K562 (cell line): ENCODE results near the gene BMP4. TPM values are rescaled to one million over a fixed set of nuclear protein-coding genes. Genes with fewer than 3 reads are reported as not detected.

Experiments
- ATAC-seq: fragments of 200-7000 bp; cut with Tn5 transposase; 3 replicates; pipeline ENCODE4 v1.9.1; 2020; ENCODE audit warnings: moderate library complexity
- BruUV-seq: library from RNA; stranded (reverse); fragments of 400-500 nt; replicated peaks from 2 replicates; lab custom pipeline; 2021; lab: Mats Ljungman, UMichigan
- CTCF ChIA-PET: fragments of 300-600 bp; formaldehyde crosslinking; extraction: SDS; loops from one replicate; lab custom pipeline; 2021; ENCODE audit warnings: low intra/inter-chr PET ratio; lab: Yijun Ruan, JAX
- POLR2A ChIA-PET: fragments of 300-600, 350-650 bp; sonication (Branson Sonifier 250); formaldehyde crosslinking; extraction: SDS; loops from one replicate; lab custom pipeline; 2021; ENCODE audit warnings: antibody characterized with exemption, inconsistent platforms; lab: Yijun Ruan, JAX
- DNase-seq, 4 experiments: peaks; one replicate each; pipeline versions ENCODE4 v3.0.0 to v3.0.0-alpha.2; 2011 to 2018; ENCODE audit warnings: low spot score in 3 of 4, mixed read lengths in 3 of 4; ENCODE audit errors: extremely low read depth in 1 of 4
- FAIRE-seq: peaks from 2 replicates; lab custom pipeline; 2011; peaks lifted over from hg19 to GRCh38; lab: Jason Lieb, UNC
- H2AFZ ChIP-seq: 2 replicates; pipeline ENCODE4 v1.6.0; 2011; ENCODE audit warnings: low read depth, low read length, control low read depth, inconsistent platforms
- H3K27ac ChIP-seq: fragments of 200-600 bp; 3 replicates; pipeline ENCODE4 v1.8.0; 2011; ENCODE audit warnings: low read depth, mild to moderate bottlenecking, control low read depth, inconsistent platforms, low read length, moderate library complexity, mixed read lengths; ENCODE audit errors: extremely low read depth
- H3K27me3 ChIP-seq, 2 experiments: fragments of 300-600 bp in 1 of 2; 2 replicates in 1 of 2; 3 replicates in 1 of 2; pipeline versions ENCODE4 v1.6.0 to v1.8.0; 2011; ENCODE audit warnings: inconsistent platforms in 2 of 2, low read length in 2 of 2, mild to moderate bottlenecking in 1 of 2, mixed read lengths in 1 of 2, moderate library complexity in 1 of 2; ENCODE audit not compliant: control insufficient read depth in 2 of 2, insufficient read depth in 2 of 2
- H3K36me3 ChIP-seq: fragments of 300-600 bp; 3 replicates; pipeline ENCODE4 v1.8.0; 2011; ENCODE audit warnings: mild to moderate bottlenecking, low read length, inconsistent platforms; ENCODE audit not compliant: control insufficient read depth, insufficient read depth
- H3K4me1 ChIP-seq, 2 experiments: fragments of 200-600 bp in 1 of 2; replicated peaks in 1 of 2; 2 replicates in 1 of 2; 3 replicates in 1 of 2; pipeline versions ENCODE4 v1.5.1 to v1.8.0; 2011; ENCODE audit warnings: inconsistent platforms in 2 of 2, low read length in 2 of 2, mild to moderate bottlenecking in 1 of 2, mixed read lengths in 1 of 2, moderate library complexity in 1 of 2; ENCODE audit not compliant: control insufficient read depth in 2 of 2, insufficient read depth in 2 of 2
- H3K4me2 ChIP-seq: 2 replicates; pipeline ENCODE4 v1.6.1; 2011; ENCODE audit warnings: low read length, control low read depth, inconsistent platforms, mixed read lengths; ENCODE audit not compliant: insufficient read depth
- H3K4me3 ChIP-seq: fragments of 200-600 bp; sonication (generic), shearing (Covaris generic); 2 replicates; pipeline ENCODE4 v1.5.1; 2016; ENCODE audit warnings: control low read depth, inconsistent platforms
- H3K79me2 ChIP-seq: fragments of 200-600 bp; 3 replicates; pipeline ENCODE4 v1.8.0; 2011; ENCODE audit warnings: low read length, inconsistent platforms; ENCODE audit not compliant: control insufficient read depth, insufficient read depth
- H3K9ac ChIP-seq, 2 experiments: 2 replicates each; pipeline versions ENCODE4 v1.6.0 to v1.6.1; 2011; ENCODE audit warnings: low read depth in 2 of 2, low read length in 2 of 2, control low read depth in 1 of 2, inconsistent platforms in 1 of 2, mild to moderate bottlenecking in 1 of 2, mixed read lengths in 1 of 2; ENCODE audit not compliant: insufficient read depth in 1 of 2
- H3K9me1 ChIP-seq: one replicate; pipeline ENCODE4 v1.6.0; 2011; ENCODE audit warnings: inconsistent platforms, mild to moderate bottlenecking, low read length, moderate library complexity; ENCODE audit not compliant: control insufficient read depth, insufficient read depth
- H3K9me3 ChIP-seq: replicated peaks from 2 replicates; pipeline ENCODE4 v1.5.1; 2011; ENCODE audit warnings: low read depth, low read length, inconsistent platforms; ENCODE audit not compliant: control insufficient read depth, insufficient read depth
- H4K20me1 ChIP-seq: replicated peaks from 2 replicates; pipeline ENCODE4 v1.6.1; 2011; ENCODE audit warnings: low read length, inconsistent platforms, mixed read lengths; ENCODE audit not compliant: control insufficient read depth, insufficient read depth
- E2F3 ChIP-seq: fragments of 250-450 bp; sonication (Bioruptor Pico); IDR thresholded peaks from 2 replicates; pipeline ENCODE4 v1.4.0; 2020; ENCODE audit warnings: mild to moderate bottlenecking
- HCFC1 ChIP-seq: IDR thresholded peaks from 2 replicates; pipeline ENCODE4 v1.6.1; 2012; ENCODE audit warnings: low read depth, low read length, improper control_type of control experiment
- NFIX ChIP-seq: fragments of 250-450 bp; sonication (Bioruptor Pico); IDR thresholded peaks from 2 replicates; pipeline ENCODE4 v1.4.0; 2020; ENCODE audit warnings: low read depth, mild to moderate bottlenecking, moderate library complexity
- NR4A1 ChIP-seq, 2 experiments: fragments of 250-450 bp in 1 of 2; fragments of 450-650 bp in 1 of 2; sonication (Bioruptor Pico) in 1 of 2; IDR thresholded peaks; 2 replicates each; pipeline versions ENCODE4 v1.4.0 to v1.6.1; 2016 to 2020; ENCODE audit warnings: mild to moderate bottlenecking in 2 of 2, missing compliant biosample characterization in 1 of 2, missing genetic modification characterization in 1 of 2, moderate library complexity in 1 of 2
- RAD51 ChIP-seq: fragments of 450-650 bp; IDR thresholded peaks from 2 replicates; pipeline ENCODE4 v1.7.1; 2016; ENCODE audit warnings: low read depth, mild to moderate bottlenecking, borderline replicate concordance
- SAFB2 ChIP-seq: fragments of 200-400 bp; formaldehyde crosslinking; IDR thresholded peaks from 2 replicates; pipeline ENCODE4 v1.6.1; 2018; ENCODE audit warnings: borderline replicate concordance, low read length, low read depth, moderate library complexity; ENCODE audit not compliant: severe bottlenecking
- SMARCE1 ChIP-seq: fragments of 450-650 bp; IDR thresholded peaks from 2 replicates; pipeline ENCODE4 v1.7.1; 2016; ENCODE audit warnings: mild to moderate bottlenecking
- SRSF1 ChIP-seq: fragments of 200-400 bp; formaldehyde crosslinking; IDR thresholded peaks from 2 replicates; pipeline ENCODE4 v1.6.1; 2017; ENCODE audit warnings: mild to moderate bottlenecking, low read depth, low read length, moderate library complexity
- SRSF7 ChIP-seq: fragments of 200-400 bp; formaldehyde crosslinking; optimal IDR thresholded peaks from 2 replicates; pipeline ENCODE3; 2017; ENCODE audit warnings: mild to moderate bottlenecking, low read depth, low read length
- XRCC4 ChIP-seq: IDR thresholded peaks from one replicate; pipeline ENCODE4 v1.6.1; 2011; ENCODE audit not compliant: insufficient read depth, insufficient read length; ENCODE audit errors: extremely low read depth
- ZNF780A ChIP-seq: fragments of 250-450 bp; sonication (Bioruptor Pico); IDR thresholded peaks from 2 replicates; pipeline ENCODE4 v1.5.0; 2021; ENCODE audit warnings: mild to moderate bottlenecking
- WGBS: fragments of 100-300 bp; shearing (Covaris generic); methylation state at CpG from one replicate; pipeline ENCODE4 v1.1.6; 2016; ENCODE audit warnings: low coverage, mixed read lengths; ENCODE audit not compliant: insufficient coverage; ENCODE audit errors: missing lambda C conversion rate; 5-methylcytosine and 5-hydroxymethylcytosine counted together
- in situ Hi-C: fragments of 300-500 bp; cut with MboI; formaldehyde crosslinking; loops from 4 replicates; pipeline ENCODE4 v1.15.0; 2018; ENCODE audit warnings: inconsistent platforms, mixed read lengths
- intact Hi-C: fragments of 100-400 bp; cut with micrococcal nuclease; formaldehyde crosslinking; loops from 2 replicates; pipeline ENCODE4 v1.14.2; 2022
- polyA plus RNA-seq, 8 experiments: library from polyadenylated mRNA; depleted of rRNA in 4 of 8; stranded (reverse) in 5 of 8; unstranded in 3 of 8; fragments of >200 nt; fragmentation: Nextera tagmentation in 2 of 8; fragmentation: Illumina TruSeq in 1 of 8; extraction: Ambion mirVana in 2 of 8; extraction: Trizol in 1 of 8; gene quantifications; 2 replicates each; pipeline versions ENCODE4 v1.2.1 to v1.2.3, GENCODE V29; 2011 to 2014; ENCODE audit warnings: inconsistent platforms in 1 of 8, missing spikeins in 1 of 8
- total RNA-seq, 7 experiments: library from RNA; depleted of rRNA in 6 of 7; stranded (reverse); fragments of >200 nt in 6 of 7; fragmentation: Illumina TruSeq in 2 of 7; extraction: Trizol in 2 of 7; gene quantifications; 2 replicates each; pipeline versions ENCODE4 v1.2.1 to v1.2.3, GENCODE V29; 2011 to 2021; ENCODE audit warnings: low replicate concordance in 1 of 7

The BMP4 gene
- total and polyA plus RNA-seq, 9 of the 15 experiments (the other 6 are each of a cell fraction or from before 2014, with no cell fraction given) = not detected

GRCh38 chr14:53946071-53946403 lies 10.6 kb downstream of the BMP4 start:
- no peak overlapping the region for H3K4me3 ChIP-seq
- TF ChIP-seq NFIX (no peak), HCFC1 (no peak), RAD51 (no peak), ZNF780A (CRISPR knock-in tag) (no peak), SRSF1 (no peak), SRSF7 (no peak)
- ATAC-seq (no peak), DNase-seq (no peak), FAIRE-seq (no peak)
- H4K20me1 ChIP-seq = no peaks in the 10 kb centered on the region
- no peak overlapping the region for H2AFZ ChIP-seq
- no peaks in the 10 kb centered on the region for H3K36me3 ChIP-seq
- POLR2A ChIA-PET = interaction anchor here (0.6 to 0.8 kb wide), 2 partner anchors 10 to 160 kb away, joined by 3 to 4 read pairs; partner anchors contain the start of gene BMP4
- no TSS peak for BruUV-seq
- no peak overlapping the region for H3K4me2 ChIP-seq
- CTCF ChIA-PET = no interaction called here
- 4% methylated on average over 9 of the region's 14 CpGs for WGBS
- no peaks in the 10 kb centered on the region for H3K79me2 ChIP-seq
- no peaks in the 10 kb centered on the region for H3K9me1 ChIP-seq
- H3K27ac ChIP-seq = no peak overlapping the region
- no peaks in the 10 kb centered on the region for H3K9me3 ChIP-seq
- no peak overlapping the region for H3K9ac ChIP-seq
- no peaks in the 10 kb centered on the region for H3K4me1 ChIP-seq
- intact Hi-C loops (no loop called here), in situ Hi-C loops (no loop called here)
- peaks cover 0 to 5% of the 10 kb centered on the region in 2 experiments; a peak in 2 of 5 replicates for H3K27me3 ChIP-seq

GRCh38 chr14:53943751-53944083 lies 12.9 kb downstream of the BMP4 start:
- Histone ChIP-seq H3K9me1 (no peaks in the 10 kb centered on the region), H3K9ac (no peak overlapping the region), H3K4me3 (no peak overlapping the region), H4K20me1 (no peaks in the 10 kb centered on the region), H2AFZ (no peak overlapping the region), H3K27ac (no peak overlapping the region), H3K9me3 (no peaks in the 10 kb centered on the region), H3K36me3 (no peaks in the 10 kb centered on the region), H3K79me2 (no peaks in the 10 kb centered on the region), H3K27me3 (peaks cover 0 to 5% of the 10 kb centered on the region in 2 experiments; a peak in 1 of 5 replicates), H3K4me1 (no peaks in the 10 kb centered on the region), H3K4me2 (no peak overlapping the region)
- in situ Hi-C loops = no loop called here
- ATAC-seq = no peak
- CTCF ChIA-PET = no interaction called here
- no peak for TF ChIP-seq XRCC4
- TF ChIP-seq NR4A1 (CRISPR knock-in tag; IDR thresholded peaks at IDR 0.05) = no peak
- no peak for TF ChIP-seq NR4A1 (tag; IDR thresholded peaks at IDR 0.05)
- TF ChIP-seq SAFB2 = no peak
- TF ChIP-seq SMARCE1 = no peak
- TF ChIP-seq E2F3 = no peak
- POLR2A ChIA-PET = no interaction called here
- WGBS = 0% methylated on average over 2 of the region's 2 CpGs
- BruUV-seq = no TSS peak
- no peak for DNase-seq
- intact Hi-C loops = no loop called here
- no peak for FAIRE-seq
